Astrocyte of the spinal cord (primary cell): ENCODE data around the gene PANK3.
"Not testable (repeated sequence)": the region's sequence is repeated elsewhere in the genome, so short reads cannot be mapped to it uniquely, and the experiment has no call there.

Experiments
- DNase-seq: peaks from one replicate; pipeline ENCODE4 v3.0.0; 2011; ENCODE audit warnings: low read depth, low spot score
- H3K4me3 ChIP-seq: 2 replicates; pipeline ENCODE4 v1.5.1; 2011; ENCODE audit warnings: low read depth, mild to moderate bottlenecking, low read length, moderate library complexity
- CTCF ChIP-seq: IDR thresholded peaks from 2 replicates; pipeline ENCODE4 v1.5.1; 2012; ENCODE audit warnings: low read depth, mild to moderate bottlenecking, low read length, inconsistent platforms
- in situ Hi-C: cut with HindIII; loops from 2 replicates; pipeline ENCODE4 v1.10.0; 2017; ENCODE audit warnings: low sequenced_read_pairs

PANK3 gene

GRCh38 chr5:168537176-168537575, 42.0 kb downstream of the PANK3 start:
- H3K4me3 ChIP-seq: no peak overlapping the region
- in situ Hi-C loops: no loop called here
- no peak for TF ChIP-seq CTCF
- no peak for DNase-seq

GRCh38 chr5:168534351-168534750, 44.8 kb downstream of the PANK3 start:
- in situ Hi-C loops, DNase-seq, H3K4me3 ChIP-seq: not testable (repeated sequence)

GRCh38 chr5:168531987-168532864, 46.9 kb downstream of the PANK3 start:
- no peak for TF ChIP-seq CTCF

GRCh38 chr5:168531191-168531590, 48.0 kb downstream of the PANK3 start:
- no peak overlapping the region for H3K4me3 ChIP-seq
- no peak for TF ChIP-seq CTCF
- in situ Hi-C loops: no loop called here
- no peak for DNase-seq

More at GRCh38 chr5:168531987-168532864, 46.9 kb downstream of the PANK3 start:
- DNase-seq: no peak
- no peak overlapping the region for H3K4me3 ChIP-seq
- in situ Hi-C loops: no loop called here

- no peak for TF ChIP-seq CTCF
- DNase-seq: no peak
- no peak overlapping the region for H3K4me3 ChIP-seq
- in situ Hi-C loops: no loop called here
These were observed 48.5 kb downstream of the PANK3 start for GRCh38 chr5:168530621-168531150.

- H3K4me3 ChIP-seq: peak overlapping the region; percentile 38
- no peak for DNase-seq
- in situ Hi-C loops: no loop called here
- TF ChIP-seq CTCF: no peak
These were observed 49.6 kb downstream of the PANK3 start for GRCh38 chr5:168529374-168530234.
